Neuronal stem cell (in vitro differentiated cells): ENCODE results near the gene DPEP2.

ENCODE experiments used
- DNase-seq: peaks from one replicate; pipeline ENCODE4 v3.0.0-alpha.2; 2013; ENCODE audit warnings: low spot score
- H2AFZ ChIP-seq: one replicate; pipeline ENCODE4 v1.6.1; 2013; ENCODE audit warnings: mild to moderate bottlenecking, low read length, inconsistent platforms
- H2AK5ac ChIP-seq: 2 replicates; pipeline ENCODE4 v1.6.1; 2013; ENCODE audit warnings: low read depth, mild to moderate bottlenecking, inconsistent platforms, low read length, moderate library complexity, mixed read lengths
- H2BK120ac ChIP-seq: 2 replicates; pipeline ENCODE4 v1.6.1; 2013; ENCODE audit warnings: low read depth, mild to moderate bottlenecking, inconsistent platforms, low read length, moderate library complexity, mixed read lengths
- H2BK12ac ChIP-seq: one replicate; pipeline ENCODE4 v1.6.1; 2013; ENCODE audit warnings: low read length, inconsistent platforms
- H2BK15ac ChIP-seq: 2 replicates; pipeline ENCODE4 v1.6.1; 2013; ENCODE audit warnings: mild to moderate bottlenecking, low read length, inconsistent platforms, mixed read lengths
- H2BK5ac ChIP-seq: one replicate; pipeline ENCODE4 v1.6.1; 2013; ENCODE audit warnings: inconsistent platforms, mild to moderate bottlenecking, low read length, moderate library complexity
- H3K14ac ChIP-seq: one replicate; pipeline ENCODE4 v1.6.1; 2013; ENCODE audit warnings: low read length, inconsistent platforms
- H3K18ac ChIP-seq: 2 replicates; pipeline ENCODE4 v1.6.1; 2013; ENCODE audit warnings: low read length, inconsistent platforms
- H3K23ac ChIP-seq: 2 replicates; pipeline ENCODE4 v1.6.1; 2013; ENCODE audit warnings: low read depth, mild to moderate bottlenecking, mixed read lengths, low read length, inconsistent platforms; ENCODE audit not compliant: poor library complexity
- H3K27ac ChIP-seq: replicated peaks from 3 replicates; pipeline ENCODE4 v1.5.1; 2013; ENCODE audit warnings: low read length, inconsistent platforms
- H3K27me3 ChIP-seq, 3 experiments: 2 replicates each; pipeline ENCODE4 v1.6.1; 2013; ENCODE audit warnings: low read length in 3 of 3, mild to moderate bottlenecking in 2 of 3, inconsistent platforms in 1 of 3, low read depth in 1 of 3, mixed read lengths in 1 of 3, moderate library complexity in 1 of 3; ENCODE audit not compliant: control insufficient read depth in 3 of 3, insufficient read depth in 3 of 3
- H3K36me3 ChIP-seq, 2 donors: replicated peaks in 1 of 2; 2 replicates each; pipeline ENCODE4 v1.6.1; 2013; ENCODE audit warnings: low read length in 2 of 2; ENCODE audit not compliant: control insufficient read depth in 2 of 2, insufficient read depth in 2 of 2
- H3K4ac ChIP-seq: 2 replicates; pipeline ENCODE4 v1.6.1; 2013; ENCODE audit warnings: inconsistent platforms, mild to moderate bottlenecking, low read length, moderate library complexity
- H3K4me1 ChIP-seq, 2 donors: 1 replicate in 1 of 2; 2 replicates in 1 of 2; pipeline ENCODE4 v1.6.1; 2013; ENCODE audit warnings: low read length in 2 of 2, low read depth in 1 of 2; ENCODE audit not compliant: control insufficient read depth in 2 of 2, insufficient read depth in 1 of 2
- H3K4me2 ChIP-seq: one replicate; pipeline ENCODE4 v1.6.1; 2013; ENCODE audit warnings: mild to moderate bottlenecking, low read length, inconsistent platforms; ENCODE audit not compliant: insufficient read depth, poor library complexity, severe bottlenecking
- H3K4me3 ChIP-seq, 2 donors: 2 replicates each; pipeline ENCODE4 v1.5.1; 2013; ENCODE audit warnings: low read length in 2 of 2, mild to moderate bottlenecking in 2 of 2, inconsistent platforms in 1 of 2, moderate library complexity in 1 of 2
- H3K79me1 ChIP-seq: one replicate; pipeline ENCODE4 v1.6.1; 2013; ENCODE audit warnings: low read depth, mild to moderate bottlenecking, inconsistent platforms, low read length, moderate library complexity
- H3K9ac ChIP-seq: one replicate; pipeline ENCODE4 v1.6.1; 2013; ENCODE audit warnings: mild to moderate bottlenecking, low read depth, low read length, inconsistent platforms; ENCODE audit not compliant: poor library complexity
- H3K9me3 ChIP-seq, 2 donors: replicated peaks in 1 of 2; 2 replicates each; pipeline versions ENCODE3 to v1.6.1; 2013; ENCODE audit warnings: low read length in 2 of 2, mild to moderate bottlenecking in 2 of 2, inconsistent platforms in 1 of 2, low read depth in 1 of 2, mixed read lengths in 1 of 2, moderate library complexity in 1 of 2; ENCODE audit not compliant: control insufficient read depth in 2 of 2, insufficient read depth in 1 of 2
- H4K8ac ChIP-seq: one replicate; pipeline ENCODE4 v1.6.1; 2013; ENCODE audit warnings: low read depth, mild to moderate bottlenecking, inconsistent platforms, low read length, moderate library complexity
- H4K91ac ChIP-seq: one replicate; pipeline ENCODE4 v1.6.1; 2013; ENCODE audit warnings: low read length, low read depth, mild to moderate bottlenecking, inconsistent platforms; ENCODE audit not compliant: poor library complexity
- WGBS, 2 donors: extraction: QIAGEN DNeasy Blood & Tissue Kit; methylation state at CpG; one replicate each; pipeline ENCODE4 v1.1.7; 2013; ENCODE audit warnings: missing lambda C conversion rate in 2 of 2, mixed read lengths in 1 of 2; ENCODE audit not compliant: insufficient read length in 2 of 2, insufficient replicate concordance in 1 of 2; ENCODE audit errors: extremely low coverage in 2 of 2; 5-methylcytosine and 5-hydroxymethylcytosine counted together

The DPEP2 gene

GRCh38 chr16:67965668-67966548 lies 33.4 kb downstream of the DPEP2 start:
- H3K18ac ChIP-seq = peak overlapping the region; percentile 0
- no peak for DNase-seq
- H2AK5ac ChIP-seq = no peak overlapping the region
- peak overlapping the region in 1 of 2 donors; percentile 56 for H3K4me3 ChIP-seq
- no peaks in the 10 kb centered on the region for H3K9me3 ChIP-seq
- no peak overlapping the region for H3K23ac ChIP-seq
- no peak overlapping the region for H3K4me2 ChIP-seq
- H3K4me1 ChIP-seq = peaks cover 20 to 28% of the 10 kb centered on the region in 2 donors
- no peak overlapping the region for H3K4ac ChIP-seq
- H4K91ac ChIP-seq = no peak overlapping the region
- H2BK5ac ChIP-seq = no peak overlapping the region
- H2BK15ac ChIP-seq = no peak overlapping the region
- H3K79me1 ChIP-seq = peaks cover 20% of the 10 kb centered on the region
- H3K14ac ChIP-seq = no peak overlapping the region
- H3K9ac ChIP-seq = peak overlapping the region; percentile 75
- WGBS, 2 donors = no CpG with 5 or more reads among the region's 11 CpGs
- peak overlapping the region; percentile 20 for H3K27ac ChIP-seq
- peaks cover 23 to 29% of the 10 kb centered on the region in 2 donors for H3K36me3 ChIP-seq
- H3K27me3 ChIP-seq = no peaks in the 10 kb centered on the region
- H2BK120ac ChIP-seq = no peak overlapping the region
- no peak overlapping the region for H4K8ac ChIP-seq
- no peak overlapping the region for H2BK12ac ChIP-seq
- H2AFZ ChIP-seq = no peak overlapping the region

GRCh38 chr16:67964477-67965131 lies 34.7 kb downstream of the DPEP2 start:
- Histone ChIP-seq H2BK5ac (no peak overlapping the region), H3K4me1 (peaks cover 20 to 27% of the 10 kb centered on the region in 2 donors), H3K27ac (no peak overlapping the region), H2BK12ac (no peak overlapping the region), H2AK5ac (no peak overlapping the region), H4K91ac (peak overlapping the region; percentile 16), H3K18ac (peak overlapping the region; percentile 57), H3K4me3 (peak overlapping the region in 1 of 2 donors; percentile 12), H3K4ac (no peak overlapping the region), H3K9ac (peak overlapping the region; percentile 22), H3K4me2 (no peak overlapping the region), H2AFZ (no peak overlapping the region), H3K79me1 (peaks cover 20% of the 10 kb centered on the region), H3K14ac (no peak overlapping the region), H4K8ac (no peak overlapping the region), H2BK15ac (no peak overlapping the region), H3K27me3 (peaks cover 0 to 2% (median 0%) of the 10 kb centered on the region in 3 experiments), H2BK120ac (no peak overlapping the region), H3K36me3 (peaks cover 35 to 42% of the 10 kb centered on the region in 2 donors), H3K23ac (peak overlapping the region; percentile 36), H3K9me3 (no peaks in the 10 kb centered on the region)
- no CpG with 5 or more reads among the region's 6 CpGs for WGBS, 2 donors
- DNase-seq = no peak

GRCh38 chr16:67963662-67964321 lies 35.5 kb downstream of the DPEP2 start:
- WGBS, 2 donors = no CpG with 5 or more reads among the region's 32 CpGs
- DNase-seq = no peak
- Histone ChIP-seq H3K4me3 (no peak overlapping the region), H4K91ac (peak overlapping the region; percentile 6), H2BK120ac (no peak overlapping the region), H3K79me1 (peaks cover 22% of the 10 kb centered on the region), H2BK5ac (no peak overlapping the region), H2AK5ac (no peak overlapping the region), H3K23ac (peak overlapping the region; percentile 81), H3K4ac (no peak overlapping the region), H4K8ac (no peak overlapping the region), H3K4me2 (no peak overlapping the region), H3K4me1 (peaks cover 20 to 24% of the 10 kb centered on the region in 2 donors), H2BK15ac (no peak overlapping the region), H3K9ac (peak overlapping the region; percentile 22), H3K18ac (peak overlapping the region; percentile 8), H3K27ac (no peak overlapping the region), H3K14ac (no peak overlapping the region), H3K27me3 (peaks cover 0 to 2% (median 0%) of the 10 kb centered on the region in 3 experiments), H2BK12ac (no peak overlapping the region), H3K9me3 (no peaks in the 10 kb centered on the region), H3K36me3 (peaks cover 43 to 49% of the 10 kb centered on the region in 2 donors), H2AFZ (no peak overlapping the region)
